SKM-1 treated with dmso at 0.1 percent for 144 hours (cell line): ENCODE data around the gene PSEN1.

Experiments used
- DNase-seq: peaks from one replicate; lab custom pipeline; 2025; ENCODE audit not compliant: unreplicated experiment; lab: John Stamatoyannopoulos, UW

The PSEN1 gene

DNA sequence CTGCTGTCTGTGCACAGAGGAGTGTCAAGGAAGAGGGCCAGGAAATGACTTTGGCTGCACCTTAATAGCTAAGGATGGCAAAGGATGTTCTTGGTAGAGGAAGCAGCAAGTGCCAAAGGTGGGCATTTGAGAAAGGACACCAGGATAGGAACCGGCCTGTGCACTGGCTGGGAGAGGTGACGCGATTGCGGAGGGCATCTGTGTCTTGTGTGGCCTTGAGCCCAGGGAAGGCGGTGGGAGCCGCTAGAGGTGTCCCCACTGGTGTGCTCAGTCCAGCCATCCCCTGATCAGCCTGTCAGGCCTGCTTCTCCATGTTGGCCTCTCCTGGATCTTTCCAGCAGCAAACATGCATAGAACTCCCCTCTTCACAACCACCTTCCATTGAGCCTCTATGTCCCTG, 131.2 kb downstream of the PSEN1 start:
- DNase-seq: no peak

DNA sequence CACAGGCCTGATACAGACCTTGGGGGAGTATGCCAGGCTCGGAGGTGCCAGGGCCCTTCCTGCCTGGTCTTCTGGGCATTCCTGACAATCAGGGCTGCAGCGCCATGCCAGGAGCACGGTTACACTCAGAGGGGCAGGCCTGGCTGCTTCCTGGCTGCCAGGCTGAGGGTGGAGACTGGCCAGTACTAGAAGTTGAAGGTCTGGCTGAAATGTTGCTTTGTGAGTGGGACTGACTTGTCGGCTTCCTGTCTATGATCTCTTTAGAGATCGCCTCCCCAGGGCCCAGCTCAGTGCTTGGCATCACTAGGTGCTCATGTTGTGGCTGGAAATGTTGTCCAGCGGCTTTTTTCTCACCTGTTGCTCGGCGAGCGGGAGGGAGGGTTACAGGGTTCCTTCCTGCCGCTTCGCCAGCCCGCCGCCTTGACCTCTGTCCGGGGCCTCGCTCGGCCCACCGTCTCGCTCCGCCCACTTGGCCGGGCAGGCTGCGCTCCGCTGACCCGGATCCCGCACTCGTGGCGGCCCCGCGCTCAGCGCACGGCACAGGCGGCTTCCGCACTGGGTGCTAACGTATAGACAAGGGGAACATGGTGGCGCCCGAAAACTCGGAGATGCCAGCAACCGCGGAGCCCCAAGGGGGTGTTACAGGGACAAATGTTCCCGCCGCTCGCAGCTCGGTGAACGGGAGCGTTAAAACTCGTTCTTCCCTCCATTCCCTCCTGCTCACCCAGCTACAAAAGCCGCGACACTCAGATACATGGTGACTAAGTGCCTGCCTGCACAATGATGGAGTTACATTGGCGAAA, 133.6 kb downstream of the PSEN1 start:
- no peak for DNase-seq

DNA sequence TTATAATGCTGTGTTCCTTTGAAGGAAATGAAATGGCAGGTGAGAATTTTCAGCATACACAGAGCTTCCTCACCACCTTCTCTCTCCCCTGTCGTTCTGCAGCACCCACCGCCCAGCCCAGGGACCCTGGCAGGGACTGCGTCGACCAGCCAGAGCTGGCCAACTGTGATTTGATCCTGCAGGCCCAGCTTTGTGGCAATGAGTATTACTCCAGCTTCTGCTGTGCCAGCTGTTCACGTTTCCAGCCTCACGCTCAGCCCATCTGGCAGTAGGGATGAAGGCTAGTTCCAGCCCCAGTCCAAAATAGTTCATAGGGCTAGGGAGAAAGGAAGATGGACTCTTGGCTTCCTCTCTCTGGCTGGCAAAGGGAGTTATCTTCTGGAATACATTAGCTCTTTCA, 136.1 kb downstream of the PSEN1 start:
- no peak for DNase-seq
